Astrocyte (in vitro differentiated cells and primary cell): ENCODE data around the gene TSPAN33.

Source experiments
- EZH2 ChIP-seq: IDR thresholded peaks from 2 replicates; pipeline ENCODE4 v1.6.1; 2012; ENCODE audit warnings: mild to moderate bottlenecking, low read length, inconsistent platforms; ENCODE audit not compliant: insufficient read depth
- TF ChIP-seq, protein P1 (sequence below): IDR thresholded peaks from 2 replicates; pipeline ENCODE4 v1.5.1; 2011; ENCODE audit warnings: low read depth, mild to moderate bottlenecking, inconsistent platforms, low read length, moderate library complexity; ENCODE audit not compliant: insufficient read depth

DNA sequence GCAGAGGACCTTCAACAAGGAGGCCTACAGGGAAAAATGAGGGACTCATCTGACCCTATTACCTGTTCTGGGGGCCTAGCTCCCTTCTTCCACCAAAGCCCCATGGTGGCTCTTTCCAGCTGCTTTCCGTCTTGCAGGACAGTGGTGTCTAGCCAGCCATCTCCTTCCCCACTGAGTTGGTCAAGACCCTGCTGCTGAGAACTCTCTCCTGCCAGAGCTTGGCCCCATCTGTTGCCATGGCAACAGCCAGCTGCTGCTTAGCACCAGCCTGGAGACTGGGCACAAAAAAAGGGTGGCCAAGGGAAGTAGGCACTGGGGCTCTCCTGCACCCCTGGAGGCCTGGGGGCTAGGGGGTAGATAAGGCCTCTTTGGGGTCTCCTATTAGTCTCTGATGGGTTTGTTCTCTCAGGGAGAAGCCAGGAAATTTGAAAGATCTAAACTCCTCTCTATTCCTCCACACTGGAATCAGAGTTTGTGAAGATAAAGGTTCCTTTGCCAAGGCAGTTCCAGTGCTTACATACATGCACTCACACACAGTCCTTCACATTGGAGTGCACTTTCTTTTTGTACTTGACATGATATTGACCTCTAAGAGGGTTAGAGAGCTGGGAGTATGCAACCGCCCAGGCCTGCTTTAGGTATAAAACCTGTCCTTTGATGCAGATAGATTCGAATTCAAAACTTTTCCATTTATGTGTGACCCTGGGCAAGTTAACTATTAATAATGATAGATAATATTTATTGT, 15.8 kb downstream of the TSPAN33 start:
- TF ChIP-seq, protein P1, sequence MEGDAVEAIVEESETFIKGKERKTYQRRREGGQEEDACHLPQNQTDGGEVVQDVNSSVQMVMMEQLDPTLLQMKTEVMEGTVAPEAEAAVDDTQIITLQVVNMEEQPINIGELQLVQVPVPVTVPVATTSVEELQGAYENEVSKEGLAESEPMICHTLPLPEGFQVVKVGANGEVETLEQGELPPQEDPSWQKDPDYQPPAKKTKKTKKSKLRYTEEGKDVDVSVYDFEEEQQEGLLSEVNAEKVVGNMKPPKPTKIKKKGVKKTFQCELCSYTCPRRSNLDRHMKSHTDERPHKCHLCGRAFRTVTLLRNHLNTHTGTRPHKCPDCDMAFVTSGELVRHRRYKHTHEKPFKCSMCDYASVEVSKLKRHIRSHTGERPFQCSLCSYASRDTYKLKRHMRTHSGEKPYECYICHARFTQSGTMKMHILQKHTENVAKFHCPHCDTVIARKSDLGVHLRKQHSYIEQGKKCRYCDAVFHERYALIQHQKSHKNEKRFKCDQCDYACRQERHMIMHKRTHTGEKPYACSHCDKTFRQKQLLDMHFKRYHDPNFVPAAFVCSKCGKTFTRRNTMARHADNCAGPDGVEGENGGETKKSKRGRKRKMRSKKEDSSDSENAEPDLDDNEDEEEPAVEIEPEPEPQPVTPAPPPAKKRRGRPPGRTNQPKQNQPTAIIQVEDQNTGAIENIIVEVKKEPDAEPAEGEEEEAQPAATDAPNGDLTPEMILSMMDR: no peak
- no peak for TF ChIP-seq EZH2
